Measurements from ENCODE around the gene TXNRD1.

Gene TXNRD1

DNA sequence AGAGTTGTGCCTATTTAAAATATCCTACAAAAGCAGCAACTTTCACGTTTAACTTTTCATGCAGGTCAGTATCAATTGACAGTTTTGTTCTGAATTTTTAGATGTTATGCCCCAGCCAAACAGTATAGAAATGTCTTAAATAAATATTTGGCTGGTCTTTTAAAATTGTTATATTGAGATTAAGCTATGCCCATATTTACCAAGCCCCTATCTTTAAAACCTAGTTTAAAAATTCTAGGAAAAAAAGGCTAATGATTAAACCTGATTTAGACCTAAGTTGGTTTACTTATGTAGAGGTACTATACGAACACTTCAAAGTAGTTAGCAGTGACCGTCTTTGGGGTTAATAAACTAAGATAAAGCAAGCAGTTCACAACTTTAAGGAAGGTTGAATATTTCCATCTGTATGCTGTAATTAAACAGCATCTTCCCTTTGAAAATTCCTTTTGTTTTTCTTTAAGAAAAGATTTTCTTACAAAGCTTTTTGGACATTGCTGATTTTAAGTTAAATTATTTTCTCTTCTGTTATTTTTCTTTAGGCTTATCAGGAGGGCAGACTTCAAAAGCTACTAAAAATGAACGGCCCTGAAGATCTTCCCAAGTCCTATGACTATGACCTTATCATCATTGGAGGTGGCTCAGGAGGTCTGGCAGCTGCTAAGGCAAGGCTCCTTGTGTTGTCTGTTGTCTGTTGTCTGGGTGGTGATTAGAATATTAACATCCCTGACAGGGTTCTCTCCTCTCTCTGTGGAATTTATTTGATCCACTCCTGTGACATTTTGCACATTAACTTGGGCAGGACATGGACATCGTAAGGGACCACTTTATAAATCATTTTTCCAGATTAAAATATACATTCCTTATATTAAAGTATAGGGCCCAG lies 95.4 kb downstream of the TXNRD1 start:
- Histone ChIP-seq H3K36me3 (peaks cover 53% of the 10 kb centered on the region), H3K27ac (no peak overlapping the region), H3K27me3 (no peaks in the 10 kb centered on the region), H3K9me3 (no peaks in the 10 kb centered on the region), H3K4me1 (ENCODE audit: control insufficient read depth in 1 of 2, insufficient read depth in 1 of 2, low read depth in 1 of 2, low read length in 1 of 2) (peaks cover 0 to 12% of the 10 kb centered on the region in 2 experiments), H3K4me3 (ENCODE audit: low read depth in 1 of 2, low read length in 1 of 2) (no peak overlapping the region)
- TF ChIP-seq, protein P1, sequence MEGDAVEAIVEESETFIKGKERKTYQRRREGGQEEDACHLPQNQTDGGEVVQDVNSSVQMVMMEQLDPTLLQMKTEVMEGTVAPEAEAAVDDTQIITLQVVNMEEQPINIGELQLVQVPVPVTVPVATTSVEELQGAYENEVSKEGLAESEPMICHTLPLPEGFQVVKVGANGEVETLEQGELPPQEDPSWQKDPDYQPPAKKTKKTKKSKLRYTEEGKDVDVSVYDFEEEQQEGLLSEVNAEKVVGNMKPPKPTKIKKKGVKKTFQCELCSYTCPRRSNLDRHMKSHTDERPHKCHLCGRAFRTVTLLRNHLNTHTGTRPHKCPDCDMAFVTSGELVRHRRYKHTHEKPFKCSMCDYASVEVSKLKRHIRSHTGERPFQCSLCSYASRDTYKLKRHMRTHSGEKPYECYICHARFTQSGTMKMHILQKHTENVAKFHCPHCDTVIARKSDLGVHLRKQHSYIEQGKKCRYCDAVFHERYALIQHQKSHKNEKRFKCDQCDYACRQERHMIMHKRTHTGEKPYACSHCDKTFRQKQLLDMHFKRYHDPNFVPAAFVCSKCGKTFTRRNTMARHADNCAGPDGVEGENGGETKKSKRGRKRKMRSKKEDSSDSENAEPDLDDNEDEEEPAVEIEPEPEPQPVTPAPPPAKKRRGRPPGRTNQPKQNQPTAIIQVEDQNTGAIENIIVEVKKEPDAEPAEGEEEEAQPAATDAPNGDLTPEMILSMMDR (IDR thresholded peaks at IDR 0.05), result no peak

DNA sequence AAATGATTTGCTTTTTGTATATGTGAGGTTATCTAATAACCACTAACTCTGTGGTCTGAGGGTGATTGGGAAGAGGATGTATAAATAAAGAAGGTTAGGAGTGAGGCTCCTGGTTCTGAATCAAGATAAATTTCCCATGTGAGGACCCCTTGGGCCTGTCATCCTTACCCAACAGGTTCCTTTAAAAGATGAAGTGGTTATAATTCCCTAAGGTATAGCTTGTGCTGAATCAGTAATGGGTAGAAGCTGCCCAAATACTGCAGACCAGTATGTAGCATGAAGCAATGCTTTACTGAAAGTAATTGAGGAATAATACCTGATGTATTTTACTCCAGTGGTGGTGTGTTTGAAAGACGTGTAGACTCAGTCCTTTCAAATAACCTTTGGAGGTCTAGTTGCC lies 96.6 kb downstream of the TXNRD1 start:
- H3K4me1 ChIP-seq (ENCODE audit: control insufficient read depth in 1 of 2, insufficient read depth in 1 of 2, low read depth in 1 of 2, low read length in 1 of 2), result peaks cover 0 to 4% of the 10 kb centered on the region in 2 experiments
- TF ChIP-seq, protein P1 (IDR thresholded peaks at IDR 0.05), result no peak
- H3K36me3 ChIP-seq, result peaks cover 65% of the 10 kb centered on the region
- H3K9me3 ChIP-seq, result no peaks in the 10 kb centered on the region
- no peaks in the 10 kb centered on the region for H3K27me3 ChIP-seq
- no peak overlapping the region for H3K4me3 ChIP-seq (ENCODE audit: low read depth in 1 of 2, low read length in 1 of 2)
- H3K27ac ChIP-seq, result no peak overlapping the region

DNA sequence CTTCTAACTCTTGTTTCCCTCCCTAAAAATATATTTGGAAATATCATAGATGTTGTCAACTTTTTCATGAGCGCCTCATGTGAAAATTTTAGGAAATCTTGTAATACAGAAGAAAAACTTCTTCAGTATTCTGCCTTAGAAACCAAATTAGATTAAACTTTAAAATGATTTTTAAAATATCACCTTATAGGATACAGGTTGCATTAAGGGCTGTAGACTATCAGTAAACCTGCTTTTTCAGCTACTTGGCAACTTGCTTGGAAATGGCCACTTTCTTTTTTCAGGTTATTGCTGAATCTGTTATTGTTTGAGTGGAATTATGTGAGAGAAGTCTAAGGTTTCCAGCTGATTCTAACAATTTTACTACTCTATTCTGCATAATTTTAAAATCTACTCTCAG lies 97.1 kb downstream of the TXNRD1 start:
- peaks cover 70% of the 10 kb centered on the region for H3K36me3 ChIP-seq
- TF ChIP-seq, protein P1 (IDR thresholded peaks at IDR 0.05), result no peak
- no peaks in the 10 kb centered on the region for H3K4me1 ChIP-seq (ENCODE audit: control insufficient read depth in 1 of 2, insufficient read depth in 1 of 2, low read depth in 1 of 2, low read length in 1 of 2)
- H3K4me3 ChIP-seq (ENCODE audit: low read depth in 1 of 2, low read length in 1 of 2), result no peak overlapping the region
- no peak overlapping the region for H3K27ac ChIP-seq
- H3K27me3 ChIP-seq, result no peaks in the 10 kb centered on the region
- no peaks in the 10 kb centered on the region for H3K9me3 ChIP-seq

DNA sequence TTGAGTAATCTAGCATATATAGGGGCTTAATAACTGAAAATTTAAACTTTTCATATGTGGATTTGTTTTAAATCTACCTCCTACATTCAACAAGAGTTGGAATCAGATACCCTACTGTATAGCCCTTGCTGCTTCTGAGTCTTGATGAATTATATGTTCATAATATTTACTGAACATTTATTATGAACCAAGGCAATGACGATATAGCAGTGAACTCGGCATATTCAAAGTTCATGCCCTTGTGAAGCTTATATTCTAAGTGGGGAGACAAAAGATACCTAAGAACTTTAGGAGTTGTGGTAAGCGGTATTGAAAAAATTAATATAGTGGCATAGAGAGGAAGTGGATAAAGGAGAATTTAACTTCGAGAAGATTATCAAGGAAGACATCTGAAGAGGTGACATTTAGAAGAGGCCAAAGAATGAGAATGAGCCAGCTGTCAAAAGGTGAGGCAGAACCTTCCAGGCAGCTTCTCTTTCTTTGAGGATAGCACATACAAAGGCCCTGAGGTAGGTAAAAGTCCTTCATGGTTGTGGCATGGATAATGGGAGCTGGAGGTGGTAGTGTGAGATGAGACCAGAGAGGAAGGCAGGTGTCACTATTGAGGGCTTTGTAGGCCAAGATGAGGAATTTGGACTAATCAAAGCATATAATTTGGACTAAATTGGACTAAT lies 98.1 kb downstream of the TXNRD1 start:
- TF ChIP-seq, protein P1 (IDR thresholded peaks at IDR 0.05), result no peak
- Histone ChIP-seq H3K4me3 (ENCODE audit: low read depth in 1 of 2, low read length in 1 of 2) (no peak overlapping the region), H3K4me1 (ENCODE audit: control insufficient read depth in 1 of 2, insufficient read depth in 1 of 2, low read depth in 1 of 2, low read length in 1 of 2) (no peaks in the 10 kb centered on the region), H3K27ac (peak overlapping the region; percentile 19), H3K27me3 (no peaks in the 10 kb centered on the region), H3K36me3 (peaks cover 80% of the 10 kb centered on the region), H3K9me3 (no peaks in the 10 kb centered on the region)

DNA sequence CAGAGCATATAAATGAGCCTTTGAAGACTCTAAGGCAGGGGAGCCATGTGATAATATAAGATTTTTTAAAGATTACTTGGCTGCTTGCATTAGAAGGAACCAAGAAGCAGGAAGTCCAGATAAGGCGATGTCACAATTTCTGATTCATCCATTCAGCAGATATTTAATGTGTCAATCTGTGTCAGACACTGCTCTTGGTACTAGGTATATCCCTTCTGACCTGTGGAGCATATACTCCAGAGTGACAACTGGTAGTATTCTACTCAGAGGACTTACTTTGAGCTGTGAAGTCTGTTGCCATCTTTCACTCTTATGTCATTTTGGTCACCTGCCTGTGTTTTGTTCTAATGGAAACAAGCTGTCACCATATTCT lies 98.6 kb downstream of the TXNRD1 start:
- no peak overlapping the region for H3K4me3 ChIP-seq (ENCODE audit: low read depth in 1 of 2, low read length in 1 of 2)
- H3K4me1 ChIP-seq (ENCODE audit: control insufficient read depth in 1 of 2, insufficient read depth in 1 of 2, low read depth in 1 of 2, low read length in 1 of 2), result no peaks in the 10 kb centered on the region
- TF ChIP-seq, protein P1 (IDR thresholded peaks at IDR 0.05), result no peak
- H3K27me3 ChIP-seq, result no peaks in the 10 kb centered on the region
- no peaks in the 10 kb centered on the region for H3K9me3 ChIP-seq
- peaks cover 85% of the 10 kb centered on the region for H3K36me3 ChIP-seq
- H3K27ac ChIP-seq, result peak overlapping the region; percentile 19

Measured in neutrophil (primary cell).